DOHH2 (cell line): ENCODE results near the gene AGER.

Source experiments
- H3F3A ChIP-seq: fragments of 200-600 bp; sonication (generic), shearing (Covaris generic); 2 replicates; pipeline ENCODE4 v1.6.0; 2016; ENCODE audit warnings: antibody characterized with exemption, mild to moderate bottlenecking; ENCODE audit not compliant: control insufficient read depth, insufficient read depth
- H3K27ac ChIP-seq: fragments of 200-600 bp; sonication (generic); 2 replicates; pipeline ENCODE4 v1.5.1; 2014; ENCODE audit warnings: low read depth, mild to moderate bottlenecking, low read length, moderate library complexity
- H3K27me3 ChIP-seq: fragments of 200-600 bp; sonication (generic); 2 replicates; pipeline ENCODE4 v1.6.1; 2014; ENCODE audit warnings: mild to moderate bottlenecking, low read length, mixed read lengths; ENCODE audit not compliant: control insufficient read depth
- H3K36me3 ChIP-seq: fragments of 200-600 bp; sonication (generic); 2 replicates; pipeline ENCODE4 v1.6.1; 2014; ENCODE audit warnings: mild to moderate bottlenecking, low read length, moderate library complexity, mixed read lengths; ENCODE audit not compliant: control insufficient read depth
- H3K4me1 ChIP-seq: fragments of 200-600 bp; sonication (generic); 2 replicates; pipeline ENCODE4 v1.6.1; 2014; ENCODE audit warnings: mild to moderate bottlenecking, low read length, mixed read lengths; ENCODE audit not compliant: control insufficient read depth
- H3K4me2 ChIP-seq: fragments of 200-600 bp; sonication (generic); 2 replicates; pipeline ENCODE4 v1.6.0; 2014; ENCODE audit warnings: mild to moderate bottlenecking, low read length, moderate library complexity
- H3K4me3 ChIP-seq: fragments of 200-600 bp; sonication (generic); 2 replicates; pipeline ENCODE4 v1.5.1; 2014; ENCODE audit warnings: mild to moderate bottlenecking, low read length, mixed read lengths
- H3K79me2 ChIP-seq: fragments of 200-600 bp; sonication (generic); 2 replicates; pipeline ENCODE4 v1.6.1; 2014; ENCODE audit warnings: mild to moderate bottlenecking, low read length, mixed read lengths; ENCODE audit not compliant: control insufficient read depth
- H3K9me2 ChIP-seq: fragments of 200-600 bp; sonication (generic); replicated peaks from 2 replicates; pipeline ENCODE4 v1.6.1; 2014; ENCODE audit warnings: mild to moderate bottlenecking, low read length, mixed read lengths; ENCODE audit not compliant: control insufficient read depth
- H3K9me3 ChIP-seq: fragments of 200-600 bp; sonication (generic); 2 replicates; pipeline ENCODE4 v1.6.1; 2014; ENCODE audit warnings: antibody characterized with exemption, low read length, mixed read lengths; ENCODE audit not compliant: control insufficient read depth, insufficient read depth
- H4K20me1 ChIP-seq: fragments of 200-600 bp; sonication (generic); 2 replicates; pipeline ENCODE4 v1.6.0; 2014; ENCODE audit warnings: low read depth, mild to moderate bottlenecking, antibody characterized with exemption, low read length, moderate library complexity; ENCODE audit not compliant: control insufficient read depth, insufficient read depth
- CTCF ChIP-seq: fragments of 200-600 bp; sonication (generic); IDR thresholded peaks from one replicate; pipeline ENCODE4 v1.5.1; 2014; ENCODE audit warnings: antibody characterized with exemption, mild to moderate bottlenecking, low read depth, low read length; ENCODE audit not compliant: poor library complexity, severe bottlenecking
- EZH2phosphoT487 ChIP-seq: fragments of 200-600 bp; sonication (generic); IDR thresholded peaks from 2 replicates; pipeline ENCODE4 v1.6.1; 2017; ENCODE audit warnings: borderline replicate concordance, mild to moderate bottlenecking, antibody characterized with exemption, low read length, moderate library complexity, mixed read lengths

Gene AGER

GRCh38 chr6:32181148-32181702, 2.8 kb downstream of the AGER start:
- Histone ChIP-seq H3K4me1 (peaks cover 31% of the 10 kb centered on the region), H3K79me2 (peaks cover 35% of the 10 kb centered on the region)

GRCh38 chr6:32179766-32180405, 4.2 kb downstream of the AGER start:
- Histone ChIP-seq H3K27me3 (no peaks in the 10 kb centered on the region), H3K27ac (no peak overlapping the region; the same call in 1 of the 2 replicates), H3K9me2 (no peaks in the 10 kb centered on the region), H3K79me2 (peaks cover 46% of the 10 kb centered on the region), H3K4me2 (peak overlapping the region; percentile 99), H3K36me3 (peaks cover 50% of the 10 kb centered on the region), H4K20me1 (no peaks in the 10 kb centered on the region), H3K4me1 (peaks cover 31% of the 10 kb centered on the region), H3F3A (peaks cover 11% of the 10 kb centered on the region), H3K9me3 (no peaks in the 10 kb centered on the region), H3K4me3 (peak overlapping the region; percentile 85)
- no peak for TF ChIP-seq CTCF
- TF ChIP-seq EZH2phosphoT487 = no peak

More at GRCh38 chr6:32181148-32181702, 2.8 kb downstream of the AGER start:
- H3K27me3 ChIP-seq = no peaks in the 10 kb centered on the region
- H3K9me3 ChIP-seq = no peaks in the 10 kb centered on the region
- no peak overlapping the region for H3K4me2 ChIP-seq
- TF ChIP-seq CTCF (no peak), EZH2phosphoT487 (no peak)
- H4K20me1 ChIP-seq = no peaks in the 10 kb centered on the region
- H3K36me3 ChIP-seq = peaks cover 56% of the 10 kb centered on the region
- no peak overlapping the region for H3K4me3 ChIP-seq
- no peak overlapping the region for H3K27ac ChIP-seq
- no peaks in the 10 kb centered on the region for H3K9me2 ChIP-seq
- H3F3A ChIP-seq = peaks cover 11% of the 10 kb centered on the region

- Histone ChIP-seq H3K36me3 (peaks cover 44% of the 10 kb centered on the region), H3F3A (peaks cover 11% of the 10 kb centered on the region), H4K20me1 (no peaks in the 10 kb centered on the region), H3K4me2 (peak overlapping the region; percentile 99), H3K27me3 (no peaks in the 10 kb centered on the region), H3K4me1 (peaks cover 38% of the 10 kb centered on the region), H3K9me2 (no peaks in the 10 kb centered on the region), H3K79me2 (peaks cover 54% of the 10 kb centered on the region), H3K9me3 (no peaks in the 10 kb centered on the region), H3K4me3 (peak overlapping the region; percentile 85), H3K27ac (peak overlapping the region; percentile 94)
- no peak for TF ChIP-seq CTCF
- TF ChIP-seq EZH2phosphoT487 = no peak
Measured at GRCh38 chr6:32178547-32179440, 5.3 kb downstream of the AGER start.
